Loucy (cell line): ENCODE results near the gene STK38L.

Experiments used
- H2AFZ ChIP-seq: fragments of 200-600 bp; sonication (generic); 2 replicates; pipeline ENCODE4 v1.6.0; 2016; ENCODE audit warnings: antibody characterized with exemption, mild to moderate bottlenecking, low read length, moderate library complexity
- H3F3A ChIP-seq: fragments of 200-600 bp; 2 replicates; pipeline ENCODE4 v1.6.0; 2016; ENCODE audit warnings: antibody characterized with exemption, low read depth, mild to moderate bottlenecking
- H3K27me3 ChIP-seq: fragments of 200-600 bp; sonication (generic); 2 replicates; pipeline ENCODE4 v1.6.1; 2014; ENCODE audit warnings: low read length, mild to moderate bottlenecking; ENCODE audit not compliant: insufficient read depth, poor library complexity, severe bottlenecking
- H3K36me3 ChIP-seq: fragments of 200-600 bp; sonication (generic); 2 replicates; pipeline ENCODE4 v1.6.1; 2016; ENCODE audit warnings: low read length; ENCODE audit not compliant: insufficient read depth
- H3K4me1 ChIP-seq: fragments of 200-600 bp; sonication (generic); 2 replicates; pipeline ENCODE4 v1.5.1; 2014; ENCODE audit warnings: low read length, mild to moderate bottlenecking; ENCODE audit not compliant: insufficient read depth, poor library complexity, severe bottlenecking
- H3K4me2 ChIP-seq: fragments of 200-600 bp; sonication (generic); 2 replicates; pipeline ENCODE4 v1.6.0; 2014; ENCODE audit warnings: antibody characterized with exemption, low read length, low read depth, mild to moderate bottlenecking; ENCODE audit not compliant: poor library complexity, severe bottlenecking
- H3K4me3 ChIP-seq: fragments of 200-600 bp; sonication (generic); 2 replicates; pipeline ENCODE4 v1.5.1; 2014; ENCODE audit warnings: low read length, mild to moderate bottlenecking, mixed read lengths; ENCODE audit not compliant: poor library complexity, severe bottlenecking
- H3K79me2 ChIP-seq: fragments of 200-600 bp; sonication (generic); 2 replicates; pipeline ENCODE4 v1.6.1; 2014; ENCODE audit warnings: low read length; ENCODE audit not compliant: insufficient read depth
- H3K9ac ChIP-seq: fragments of 200-600 bp; sonication (generic); 2 replicates; pipeline ENCODE4 v1.6.0; 2014; ENCODE audit warnings: mild to moderate bottlenecking, low read depth, low read length, moderate library complexity; ENCODE audit not compliant: poor library complexity, severe bottlenecking
- H3K9me2 ChIP-seq: fragments of 200-600 bp; sonication (generic); replicated peaks from 2 replicates; pipeline ENCODE4 v1.6.1; 2016; ENCODE audit warnings: low read depth, low read length, mixed read lengths
- H3K9me3 ChIP-seq: fragments of 200-600 bp; sonication (generic); 2 replicates; pipeline ENCODE4 v1.6.1; 2014; ENCODE audit warnings: mild to moderate bottlenecking, antibody characterized with exemption, low read length, low read depth; ENCODE audit not compliant: insufficient read depth
- H4K20me1 ChIP-seq: fragments of 200-600 bp; sonication (generic); 2 replicates; pipeline ENCODE4 v1.6.0; 2014; ENCODE audit warnings: antibody characterized with exemption, low read length, mild to moderate bottlenecking; ENCODE audit not compliant: insufficient read depth, poor library complexity, severe bottlenecking
- EZH2phosphoT487 ChIP-seq: fragments of 200-600 bp; IDR thresholded peaks from 2 replicates; pipeline ENCODE4 v1.6.1; 2018; ENCODE audit warnings: antibody characterized with exemption, mild to moderate bottlenecking, moderate library complexity, borderline replicate concordance
- TF ChIP-seq, protein P1 (sequence below): fragments of 200-600 bp; sonication (generic); conservative IDR thresholded peaks from 2 replicates; pipeline ENCODE4 v1.5.1; 2014; ENCODE audit warnings: mild to moderate bottlenecking, antibody characterized with exemption, low read length

The STK38L gene

DNA sequence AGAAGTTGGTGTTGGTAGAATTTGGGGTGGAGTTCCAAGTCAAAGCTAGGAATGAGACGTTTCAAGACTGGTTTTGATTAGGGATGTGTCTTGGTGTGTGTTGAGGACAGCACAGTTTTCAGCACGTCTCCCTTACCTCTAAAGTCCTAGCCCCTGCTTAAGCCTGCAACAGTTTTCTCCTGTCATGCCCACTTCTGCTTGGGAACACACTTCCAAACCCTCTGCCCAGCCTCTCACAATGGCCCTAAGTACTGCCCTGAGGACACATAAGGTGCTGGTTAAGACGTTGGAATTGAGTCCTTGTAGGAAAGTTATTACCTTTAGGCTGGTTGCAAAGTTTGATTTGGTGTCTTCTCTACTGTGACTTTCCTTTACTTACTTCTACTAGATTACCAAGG is 87.8 kb downstream of the STK38L start:
- no peaks in the 10 kb centered on the region for H3K9me2 ChIP-seq
- H3K27me3 ChIP-seq, result no peaks in the 10 kb centered on the region
- H3K4me1 ChIP-seq, result peaks cover 34% of the 10 kb centered on the region
- H3K4me3 ChIP-seq, result peak overlapping the region; percentile 80
- no peaks in the 10 kb centered on the region for H3F3A ChIP-seq
- peak overlapping the region; percentile 70 for H3K9ac ChIP-seq
- H4K20me1 ChIP-seq, result no peaks in the 10 kb centered on the region
- H3K9me3 ChIP-seq, result no peaks in the 10 kb centered on the region
- H3K4me2 ChIP-seq, result peak overlapping the region; percentile 77
- peaks cover 23% of the 10 kb centered on the region for H3K79me2 ChIP-seq
- no peaks in the 10 kb centered on the region for H3K36me3 ChIP-seq
- TF ChIP-seq, protein P1, sequence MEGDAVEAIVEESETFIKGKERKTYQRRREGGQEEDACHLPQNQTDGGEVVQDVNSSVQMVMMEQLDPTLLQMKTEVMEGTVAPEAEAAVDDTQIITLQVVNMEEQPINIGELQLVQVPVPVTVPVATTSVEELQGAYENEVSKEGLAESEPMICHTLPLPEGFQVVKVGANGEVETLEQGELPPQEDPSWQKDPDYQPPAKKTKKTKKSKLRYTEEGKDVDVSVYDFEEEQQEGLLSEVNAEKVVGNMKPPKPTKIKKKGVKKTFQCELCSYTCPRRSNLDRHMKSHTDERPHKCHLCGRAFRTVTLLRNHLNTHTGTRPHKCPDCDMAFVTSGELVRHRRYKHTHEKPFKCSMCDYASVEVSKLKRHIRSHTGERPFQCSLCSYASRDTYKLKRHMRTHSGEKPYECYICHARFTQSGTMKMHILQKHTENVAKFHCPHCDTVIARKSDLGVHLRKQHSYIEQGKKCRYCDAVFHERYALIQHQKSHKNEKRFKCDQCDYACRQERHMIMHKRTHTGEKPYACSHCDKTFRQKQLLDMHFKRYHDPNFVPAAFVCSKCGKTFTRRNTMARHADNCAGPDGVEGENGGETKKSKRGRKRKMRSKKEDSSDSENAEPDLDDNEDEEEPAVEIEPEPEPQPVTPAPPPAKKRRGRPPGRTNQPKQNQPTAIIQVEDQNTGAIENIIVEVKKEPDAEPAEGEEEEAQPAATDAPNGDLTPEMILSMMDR, result no peak
- H2AFZ ChIP-seq, result peak overlapping the region; percentile 99

DNA sequence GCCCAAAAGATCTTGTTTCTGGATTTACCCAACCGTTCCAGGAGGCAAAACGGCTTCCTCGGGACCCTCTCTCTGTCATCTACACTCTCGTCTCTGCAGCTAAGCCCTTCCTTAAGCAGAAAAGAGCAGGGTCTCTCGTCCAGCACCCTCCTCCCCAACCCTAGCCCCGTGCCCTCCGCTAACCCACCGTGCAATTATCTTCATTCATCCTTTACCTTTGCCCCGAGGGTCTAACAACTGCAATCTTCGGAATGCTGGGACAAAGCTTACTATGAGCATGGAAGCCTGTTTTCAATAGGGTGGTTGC is 88.3 kb downstream of the STK38L start:
- Histone ChIP-seq H3K27me3 (no peaks in the 10 kb centered on the region), H2AFZ (peak overlapping the region; percentile 99), H3K36me3 (no peaks in the 10 kb centered on the region), H3K9ac (peak overlapping the region; percentile 70), H3F3A (no peaks in the 10 kb centered on the region), H3K9me3 (no peaks in the 10 kb centered on the region), H3K9me2 (no peaks in the 10 kb centered on the region), H4K20me1 (no peaks in the 10 kb centered on the region), H3K4me1 (peaks cover 34% of the 10 kb centered on the region), H3K4me3 (peak overlapping the region; percentile 80), H3K4me2 (peak overlapping the region; percentile 77), H3K79me2 (peaks cover 23% of the 10 kb centered on the region)
- TF ChIP-seq, protein P1, result no peak
- no peak for TF ChIP-seq EZH2phosphoT487

DNA sequence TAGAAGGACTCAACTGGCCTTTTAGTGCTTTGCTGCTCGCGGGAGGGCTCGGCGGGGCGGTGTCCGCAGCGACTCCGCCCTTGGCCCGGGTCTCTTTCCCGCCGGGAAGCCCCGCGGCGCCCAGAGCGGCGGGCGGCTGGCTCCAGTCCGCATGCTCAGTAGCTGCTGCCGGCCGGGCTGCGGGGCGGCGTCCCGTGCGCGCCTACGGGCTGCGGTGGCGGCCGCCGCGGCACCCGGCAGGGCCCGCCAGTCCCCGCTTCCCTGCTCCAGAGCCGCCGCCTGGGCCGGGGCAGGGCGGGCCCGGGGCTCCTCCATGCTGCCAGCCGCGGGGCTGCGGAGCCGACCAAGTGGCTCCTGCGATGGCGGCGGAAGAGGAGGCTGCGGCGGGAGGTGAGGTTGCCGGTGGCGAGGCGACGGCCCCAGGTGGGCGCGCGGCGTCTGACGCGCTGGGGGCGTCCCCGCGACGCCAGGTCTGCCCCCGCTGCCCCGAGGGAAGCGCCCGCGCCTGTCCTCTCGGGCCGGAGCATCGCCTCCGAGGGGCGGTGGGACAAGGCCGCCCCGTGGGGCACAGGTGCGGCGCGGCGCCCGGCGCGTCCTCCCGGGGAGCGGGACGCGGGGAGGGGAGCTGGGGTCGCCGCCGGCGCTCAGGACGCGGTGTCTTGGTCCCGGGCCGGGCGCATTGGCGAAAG is 88.8 kb downstream of the STK38L start, which contains the start of gene BMAL2:
TSS of gene BMAL2 (plus strand) at position 123 of the 689 bp plus-strand sequence. CDS start at position 360, 237 bp downstream.
- Histone ChIP-seq H3F3A (no peaks in the 10 kb centered on the region), H2AFZ (peak within 1 kb of the TSS; percentile 99), H3K9ac (peak within 1 kb of the TSS; percentile 70), H3K27me3 (no peaks in the 10 kb centered on the region), H3K4me2 (peak within 1 kb of the TSS; percentile 77), H3K79me2 (peaks cover 23% of the 10 kb centered on the region), H3K9me2 (no peaks in the 10 kb centered on the region), H3K4me1 (peaks cover 34% of the 10 kb centered on the region), H3K9me3 (no peaks in the 10 kb centered on the region), H3K4me3 (peak within 1 kb of the TSS; percentile 80), H4K20me1 (no peaks in the 10 kb centered on the region), H3K36me3 (no peaks in the 10 kb centered on the region)
- TF ChIP-seq EZH2phosphoT487, result no peak
- TF ChIP-seq, protein P1, result no peak
